Pancreas (tissue), 10 donors: Measurements from ENCODE around the gene OSBPL10. TPM values are rescaled to one million over a fixed set of nuclear protein-coding genes. Genes with fewer than 3 reads are reported as not detected.

ENCODE experiments used
- ATAC-seq, 4 donors: fragments of 200-7000 bp; cut with Tn5 transposase; one replicate each; pipeline versions ENCODE4 v1.8.0 to v1.9.1; 2020; ENCODE audit warnings: mild to moderate bottlenecking in 4 of 4, moderate library complexity in 4 of 4
- DNase-seq, 6 donors: peaks; one replicate each; pipeline ENCODE4 v3.0.0-alpha.2; 2020
- FAIRE-seq: peaks from 2 replicates; lab custom pipeline; 2012; peaks lifted over from hg19 to GRCh38; lab: Jason Lieb, UNC
- H3K27ac ChIP-seq, 4 donors: fragments of 200-600 bp; sonication (generic); 1 replicate in 3 of 4; 2 replicates in 1 of 4; pipeline versions ENCODE4 v1.5.0 to v1.8.0; 2020
- H3K27me3 ChIP-seq, 4 donors: fragments of 200-600 bp; one replicate each; pipeline ENCODE4 v1.8.0; 2021
- H3K36me3 ChIP-seq, 3 donors: fragments of 200-600 bp; sonication (generic) in 1 of 3; one replicate each; pipeline versions ENCODE4 v1.5.0 to v1.8.0; 2020 to 2021
- H3K4me1 ChIP-seq, 3 donors: fragments of 200-600 bp; one replicate each; pipeline ENCODE4 v1.8.0; 2021
- H3K4me3 ChIP-seq, 4 donors: fragments of 200-600 bp; sonication (generic) in 2 of 4; one replicate each; pipeline versions ENCODE4 v1.5.0 to v1.8.0; 2020 to 2021
- H3K9me3 ChIP-seq, 4 donors: fragments of 200-600 bp; one replicate each; pipeline ENCODE4 v1.8.0; 2021
- CTCF ChIP-seq, 4 donors: fragments of 200-600 bp; sonication (generic) in 3 of 4; IDR thresholded peaks; one replicate each; pipeline versions ENCODE4 v1.5.0 to v1.8.0; 2021; ENCODE audit warnings: antibody characterized with exemption in 4 of 4
- WGBS, 2 donors: extraction: QIAGEN DNeasy Blood & Tissue Kit; methylation state at CpG; one replicate each; pipeline ENCODE4 v1.1.7; 2013; 5-methylcytosine and 5-hydroxymethylcytosine counted together
- intact Hi-C, 3 donors: fragments of 100-400 bp; cut with DNase I; formaldehyde crosslinking; loops; one replicate each; pipeline versions ENCODE4 v1.11.1 to v1.14.2; 2022
- polyA plus RNA-seq, 2 donors: library from polyadenylated mRNA; stranded (reverse); fragments of 200-250 nt; gene quantifications; one replicate each; pipeline ENCODE4 v1.2.3, GENCODE V29; 2013
- total RNA-seq, 6 donors: library from RNA; stranded (reverse); fragmentation: NEBNext Ultra II Directional in 4 of 6; extraction: Animal tissue kit (Norgen Biotek cat#: 25700) in 4 of 6; gene quantifications; one replicate each; pipeline versions ENCODE4 v1.2.1 to v1.2.4, GENCODE V29; 2021 to 2023
- donor health status: healthy with polysubstance abuse.
- donor health status: DM: no; HTN: no; CAD: no; lungs with moderate emphysema.
- donor health status: DM: no; HTN: no; CAD: no.
- donor health status: control.
- donor health status: control.
- donor health status: Bipolar disorder and iron deficiency.
- donor health status: DM: yes; HTN: yes; CAD: no.
- donor health status: DM: no; HTN: no; CAD: no.
- donor health status: DM: no; HTN: no; CAD: no.
- donor health status: DM: yes; HTN: yes; CAD: no.

OSBPL10 gene
- total and polyA plus RNA-seq, 8 donors, result 0.57 to 4.0 (median 2.2) TPM

- no peak overlapping the region for H3K4me3 ChIP-seq
- WGBS, 2 donors, result 81 to 84% methylated on average over 6 of the region's 6 CpGs
- TF ChIP-seq CTCF (IDR thresholded peaks at IDR 0.05), result no peak
- H3K9me3 ChIP-seq, result no peaks in the 10 kb centered on the region
- no peaks in the 10 kb centered on the region for H3K36me3 ChIP-seq
- no peak for DNase-seq
- no peak overlapping the region for H3K27ac ChIP-seq
- no peak for ATAC-seq
- H3K27me3 ChIP-seq, result no peaks in the 10 kb centered on the region
- intact Hi-C loops, result no loop called here
- FAIRE-seq, result no peak
- no peaks in the 10 kb centered on the region for H3K4me1 ChIP-seq
Observed at GRCh38 chr3:31836131-31837075, 144.7 kb downstream of the OSBPL10 start.

GRCh38 chr3:31833391-31834190, 147.5 kb downstream of the OSBPL10 start:
- DNase-seq (no peak), ATAC-seq (no peak), FAIRE-seq (no peak)
- Histone ChIP-seq H3K27ac (no peak overlapping the region), H3K27me3 (no peaks in the 10 kb centered on the region), H3K4me3 (no peak overlapping the region), H3K9me3 (no peaks in the 10 kb centered on the region), H3K4me1 (no peaks in the 10 kb centered on the region), H3K36me3 (no peaks in the 10 kb centered on the region)
- TF ChIP-seq CTCF (IDR thresholded peaks at IDR 0.05), result no peak
- intact Hi-C loops, result no loop called here
- 66 to 74% methylated on average over 6 of the region's 6 CpGs for WGBS, 2 donors

DNA sequence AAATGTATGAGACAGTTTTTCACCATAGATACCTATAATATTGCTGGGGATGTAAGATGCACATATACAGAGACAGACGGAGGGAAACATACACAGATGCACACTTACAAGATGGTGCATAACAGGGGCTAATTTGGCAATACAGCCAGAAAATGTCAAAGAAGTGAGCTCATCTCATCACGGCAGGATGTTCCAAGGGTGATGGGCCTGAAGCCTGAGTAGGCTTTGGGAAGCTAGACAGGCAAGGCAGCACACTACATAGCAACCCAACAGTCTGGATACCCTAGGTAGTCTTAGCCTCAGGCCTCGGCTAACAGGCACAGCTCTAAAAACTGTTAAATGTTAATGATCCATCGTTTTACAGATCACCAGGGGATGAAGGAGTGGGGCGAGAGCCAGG, 148.5 kb downstream of the OSBPL10 start:
- Histone ChIP-seq H3K4me3 (no peak overlapping the region), H3K27ac (no peak overlapping the region), H3K27me3 (no peaks in the 10 kb centered on the region), H3K4me1 (no peaks in the 10 kb centered on the region), H3K9me3 (no peaks in the 10 kb centered on the region), H3K36me3 (no peaks in the 10 kb centered on the region)
- 79 to 82% methylated on average over 5 of the region's 5 CpGs for WGBS, 2 donors
- DNase-seq (no peak), ATAC-seq (no peak), FAIRE-seq (no peak)
- intact Hi-C loops, result no loop called here
- no peak for TF ChIP-seq CTCF (IDR thresholded peaks at IDR 0.05)

DNA sequence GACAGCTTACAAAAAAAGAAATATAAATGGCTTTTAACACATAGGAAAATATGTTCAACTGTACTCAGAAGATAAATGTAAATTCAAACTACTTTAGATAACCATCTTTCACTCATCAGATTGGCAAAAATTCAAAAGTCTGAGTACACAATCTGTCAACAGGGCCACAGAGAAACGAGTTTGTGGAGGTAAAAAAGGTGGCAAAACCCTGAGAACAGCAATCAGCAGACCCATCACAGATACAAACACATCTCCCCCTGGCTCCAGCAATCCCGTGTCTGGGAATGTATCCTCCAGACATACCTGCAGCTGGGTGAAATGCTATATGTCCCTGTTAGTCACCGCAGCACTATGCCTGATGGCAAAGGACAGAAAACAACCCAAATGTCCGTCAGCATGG, 149.5 kb downstream of the OSBPL10 start:
- intact Hi-C loops, result no loop called here
- 64 to 65% methylated on average over 4 of the region's 4 CpGs for WGBS, 2 donors
- Histone ChIP-seq H3K27me3 (no peaks in the 10 kb centered on the region), H3K4me1 (no peaks in the 10 kb centered on the region), H3K36me3 (no peaks in the 10 kb centered on the region), H3K9me3 (no peaks in the 10 kb centered on the region), H3K4me3 (no peak overlapping the region), H3K27ac (no peak overlapping the region)
- TF ChIP-seq CTCF (IDR thresholded peaks at IDR 0.05), result no peak
- DNase-seq (no peak), FAIRE-seq (no peak), ATAC-seq (no peak)
